WTC11 (cell line): ENCODE results near the gene CDC42EP4.
A peak's percentile ranks its signal among the peaks of the same experiment; 100 is the strongest.

Experiments used
- CBFB ChIP-seq: sonication (generic); formaldehyde crosslinking; IDR thresholded peaks from 2 replicates; pipeline ENCODE4 v1.8.1; 2022; ENCODE audit warnings: mild to moderate bottlenecking, low read depth, missing genetic modification reagents
- CREB1 ChIP-seq: sonication (generic); formaldehyde crosslinking; IDR thresholded peaks from 2 replicates; pipeline ENCODE4 v1.8.0; 2023; ENCODE audit warnings: mild to moderate bottlenecking, missing genetic modification reagents
- ETV6 ChIP-seq: sonication (generic); formaldehyde crosslinking; IDR thresholded peaks from 2 replicates; pipeline ENCODE4 v1.8.1; 2022; ENCODE audit warnings: mild to moderate bottlenecking, missing genetic modification reagents
- NFYB ChIP-seq: sonication (generic); formaldehyde crosslinking; conservative IDR thresholded peaks from 2 replicates; pipeline ENCODE4 v1.8.0; 2022; ENCODE audit warnings: low read depth, missing genetic modification reagents
- ZNF138 ChIP-seq: sonication (generic); formaldehyde crosslinking; conservative IDR thresholded peaks from 2 replicates; pipeline ENCODE4 v1.8.1; 2022; ENCODE audit warnings: mild to moderate bottlenecking, moderate library complexity, missing genetic modification reagents
- TF ChIP-seq, protein P1 (sequence below): fragments of 200-600 bp; IDR thresholded peaks from 2 replicates; pipeline ENCODE4 v1.8.0; 2022; ENCODE audit warnings: antibody characterized with exemption
- TF ChIP-seq, protein P2 (sequence below): sonication (generic); formaldehyde crosslinking; IDR thresholded peaks from 2 replicates; pipeline ENCODE4 v1.8.0; 2022; ENCODE audit warnings: mild to moderate bottlenecking, missing genetic modification reagents
- TF ChIP-seq, protein P3 (sequence below): fragments of 250-450 bp; sonication (Bioruptor Pico); conservative IDR thresholded peaks from 2 replicates; pipeline ENCODE4 v1.9.0; 2021; ENCODE audit warnings: mild to moderate bottlenecking
- TF ChIP-seq, protein P4 (sequence below): sonication (generic); formaldehyde crosslinking; IDR thresholded peaks from 2 replicates; pipeline ENCODE4 v1.8.0; 2023; ENCODE audit warnings: mild to moderate bottlenecking, missing genetic modification reagents
- TF ChIP-seq, protein P5 (sequence below): sonication (generic); formaldehyde crosslinking; IDR thresholded peaks from 2 replicates; pipeline ENCODE4 v1.8.1; 2022; ENCODE audit warnings: low read depth, missing genetic modification reagents, borderline replicate concordance
- TF ChIP-seq, protein P6 (sequence below): sonication (generic); formaldehyde crosslinking; IDR thresholded peaks from 2 replicates; pipeline ENCODE4 v1.8.1; 2022; ENCODE audit warnings: missing genetic modification reagents, borderline replicate concordance

DNA sequence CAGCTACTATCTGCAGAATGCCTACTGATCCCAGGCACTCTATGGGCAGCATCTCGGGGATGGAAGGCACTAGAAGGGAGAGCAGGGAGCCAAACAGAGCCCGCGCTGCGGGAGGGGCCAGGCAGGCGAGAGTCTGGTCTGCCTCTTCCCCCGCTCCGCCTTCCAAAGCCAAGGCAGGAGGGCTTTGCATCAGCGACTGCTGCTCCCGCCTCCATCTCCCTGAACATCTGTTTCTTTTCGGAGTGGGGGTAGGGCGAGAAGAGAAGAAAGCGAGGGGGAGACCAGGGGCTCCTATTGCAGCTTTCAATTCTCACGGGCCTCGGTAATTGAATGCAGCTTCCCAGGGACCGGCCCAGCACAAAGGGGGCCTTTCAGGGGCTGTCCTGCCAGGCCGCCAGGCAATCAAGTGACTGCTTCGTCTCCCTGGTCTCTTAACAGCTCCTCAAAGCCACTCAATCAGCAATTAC is 31.4 kb upstream of the CDC42EP4 start:
- TF ChIP-seq NFYB (CRISPR knock-in tag) (no peak), ZNF138 (no peak), ETV6 (CRISPR knock-in tag) (no peak; the same call in 1 of the 2 replicates), CREB1 (no peak), CBFB (no peak)
- TF ChIP-seq, protein P1, sequence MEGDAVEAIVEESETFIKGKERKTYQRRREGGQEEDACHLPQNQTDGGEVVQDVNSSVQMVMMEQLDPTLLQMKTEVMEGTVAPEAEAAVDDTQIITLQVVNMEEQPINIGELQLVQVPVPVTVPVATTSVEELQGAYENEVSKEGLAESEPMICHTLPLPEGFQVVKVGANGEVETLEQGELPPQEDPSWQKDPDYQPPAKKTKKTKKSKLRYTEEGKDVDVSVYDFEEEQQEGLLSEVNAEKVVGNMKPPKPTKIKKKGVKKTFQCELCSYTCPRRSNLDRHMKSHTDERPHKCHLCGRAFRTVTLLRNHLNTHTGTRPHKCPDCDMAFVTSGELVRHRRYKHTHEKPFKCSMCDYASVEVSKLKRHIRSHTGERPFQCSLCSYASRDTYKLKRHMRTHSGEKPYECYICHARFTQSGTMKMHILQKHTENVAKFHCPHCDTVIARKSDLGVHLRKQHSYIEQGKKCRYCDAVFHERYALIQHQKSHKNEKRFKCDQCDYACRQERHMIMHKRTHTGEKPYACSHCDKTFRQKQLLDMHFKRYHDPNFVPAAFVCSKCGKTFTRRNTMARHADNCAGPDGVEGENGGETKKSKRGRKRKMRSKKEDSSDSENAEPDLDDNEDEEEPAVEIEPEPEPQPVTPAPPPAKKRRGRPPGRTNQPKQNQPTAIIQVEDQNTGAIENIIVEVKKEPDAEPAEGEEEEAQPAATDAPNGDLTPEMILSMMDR = no peak
- TF ChIP-seq, protein P2, sequence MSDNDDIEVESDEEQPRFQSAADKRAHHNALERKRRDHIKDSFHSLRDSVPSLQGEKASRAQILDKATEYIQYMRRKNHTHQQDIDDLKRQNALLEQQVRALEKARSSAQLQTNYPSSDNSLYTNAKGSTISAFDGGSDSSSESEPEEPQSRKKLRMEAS (CRISPR knock-in tag) = no peak
- TF ChIP-seq, protein P3, sequence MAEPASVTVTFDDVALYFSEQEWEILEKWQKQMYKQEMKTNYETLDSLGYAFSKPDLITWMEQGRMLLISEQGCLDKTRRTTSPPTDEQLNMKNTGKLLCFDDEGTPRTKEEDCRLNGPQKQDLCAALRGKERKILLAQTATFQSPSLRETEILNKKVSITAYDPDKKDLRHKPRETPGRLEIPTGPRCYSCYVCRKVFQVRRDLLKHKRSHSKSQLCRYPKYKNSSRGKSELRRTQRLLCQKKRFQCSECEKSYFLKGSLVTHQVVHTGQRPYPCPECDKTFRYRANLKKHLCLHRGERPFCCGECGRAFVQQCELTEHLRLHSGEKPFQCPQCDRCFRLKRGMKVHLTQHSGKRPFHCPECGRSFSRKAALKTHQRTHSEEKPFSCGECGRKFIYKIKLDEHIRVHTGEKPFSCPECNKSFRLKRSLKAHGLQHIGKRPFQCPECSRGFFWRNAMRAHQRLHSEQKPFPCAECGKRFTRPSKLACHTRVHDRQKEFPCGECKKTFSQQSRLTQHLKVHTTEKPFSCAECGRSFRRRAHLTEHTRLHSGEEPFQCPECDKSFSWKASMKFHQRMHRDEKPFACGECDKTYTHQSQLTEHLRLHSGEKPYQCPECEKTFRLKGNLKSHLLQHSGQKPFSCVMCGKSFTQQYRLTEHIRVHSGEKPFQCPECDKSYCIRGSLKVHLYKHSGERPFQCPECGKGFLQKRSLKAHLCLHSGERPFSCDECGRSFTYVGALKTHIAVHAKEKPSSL (CRISPR knock-in tag) = no peak
- TF ChIP-seq, protein P4, sequence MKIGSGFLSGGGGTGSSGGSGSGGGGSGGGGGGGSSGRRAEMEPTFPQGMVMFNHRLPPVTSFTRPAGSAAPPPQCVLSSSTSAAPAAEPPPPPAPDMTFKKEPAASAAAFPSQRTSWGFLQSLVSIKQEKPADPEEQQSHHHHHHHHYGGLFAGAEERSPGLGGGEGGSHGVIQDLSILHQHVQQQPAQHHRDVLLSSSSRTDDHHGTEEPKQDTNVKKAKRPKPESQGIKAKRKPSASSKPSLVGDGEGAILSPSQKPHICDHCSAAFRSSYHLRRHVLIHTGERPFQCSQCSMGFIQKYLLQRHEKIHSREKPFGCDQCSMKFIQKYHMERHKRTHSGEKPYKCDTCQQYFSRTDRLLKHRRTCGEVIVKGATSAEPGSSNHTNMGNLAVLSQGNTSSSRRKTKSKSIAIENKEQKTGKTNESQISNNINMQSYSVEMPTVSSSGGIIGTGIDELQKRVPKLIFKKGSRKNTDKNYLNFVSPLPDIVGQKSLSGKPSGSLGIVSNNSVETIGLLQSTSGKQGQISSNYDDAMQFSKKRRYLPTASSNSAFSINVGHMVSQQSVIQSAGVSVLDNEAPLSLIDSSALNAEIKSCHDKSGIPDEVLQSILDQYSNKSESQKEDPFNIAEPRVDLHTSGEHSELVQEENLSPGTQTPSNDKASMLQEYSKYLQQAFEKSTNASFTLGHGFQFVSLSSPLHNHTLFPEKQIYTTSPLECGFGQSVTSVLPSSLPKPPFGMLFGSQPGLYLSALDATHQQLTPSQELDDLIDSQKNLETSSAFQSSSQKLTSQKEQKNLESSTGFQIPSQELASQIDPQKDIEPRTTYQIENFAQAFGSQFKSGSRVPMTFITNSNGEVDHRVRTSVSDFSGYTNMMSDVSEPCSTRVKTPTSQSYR (CRISPR knock-in tag) = peak; percentile 95
- TF ChIP-seq, protein P5, sequence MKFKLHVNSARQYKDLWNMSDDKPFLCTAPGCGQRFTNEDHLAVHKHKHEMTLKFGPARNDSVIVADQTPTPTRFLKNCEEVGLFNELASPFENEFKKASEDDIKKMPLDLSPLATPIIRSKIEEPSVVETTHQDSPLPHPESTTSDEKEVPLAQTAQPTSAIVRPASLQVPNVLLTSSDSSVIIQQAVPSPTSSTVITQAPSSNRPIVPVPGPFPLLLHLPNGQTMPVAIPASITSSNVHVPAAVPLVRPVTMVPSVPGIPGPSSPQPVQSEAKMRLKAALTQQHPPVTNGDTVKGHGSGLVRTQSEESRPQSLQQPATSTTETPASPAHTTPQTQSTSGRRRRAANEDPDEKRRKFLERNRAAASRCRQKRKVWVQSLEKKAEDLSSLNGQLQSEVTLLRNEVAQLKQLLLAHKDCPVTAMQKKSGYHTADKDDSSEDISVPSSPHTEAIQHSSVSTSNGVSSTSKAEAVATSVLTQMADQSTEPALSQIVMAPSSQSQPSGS (CRISPR knock-in tag) = no peak
- TF ChIP-seq, protein P6, sequence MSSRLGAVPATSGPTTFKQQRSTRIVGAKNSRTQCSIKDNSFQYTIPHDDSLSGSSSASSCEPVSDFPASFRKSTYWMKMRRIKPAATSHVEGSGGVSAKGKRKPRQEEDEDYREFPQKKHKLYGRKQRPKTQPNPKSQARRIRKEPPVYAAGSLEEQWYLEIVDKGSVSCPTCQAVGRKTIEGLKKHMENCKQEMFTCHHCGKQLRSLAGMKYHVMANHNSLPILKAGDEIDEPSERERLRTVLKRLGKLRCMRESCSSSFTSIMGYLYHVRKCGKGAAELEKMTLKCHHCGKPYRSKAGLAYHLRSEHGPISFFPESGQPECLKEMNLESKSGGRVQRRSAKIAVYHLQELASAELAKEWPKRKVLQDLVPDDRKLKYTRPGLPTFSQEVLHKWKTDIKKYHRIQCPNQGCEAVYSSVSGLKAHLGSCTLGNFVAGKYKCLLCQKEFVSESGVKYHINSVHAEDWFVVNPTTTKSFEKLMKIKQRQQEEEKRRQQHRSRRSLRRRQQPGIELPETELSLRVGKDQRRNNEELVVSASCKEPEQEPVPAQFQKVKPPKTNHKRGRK (CRISPR knock-in tag) = no peak
